ENCODE measurements around the gene VWF.

Gene VWF

DNA sequence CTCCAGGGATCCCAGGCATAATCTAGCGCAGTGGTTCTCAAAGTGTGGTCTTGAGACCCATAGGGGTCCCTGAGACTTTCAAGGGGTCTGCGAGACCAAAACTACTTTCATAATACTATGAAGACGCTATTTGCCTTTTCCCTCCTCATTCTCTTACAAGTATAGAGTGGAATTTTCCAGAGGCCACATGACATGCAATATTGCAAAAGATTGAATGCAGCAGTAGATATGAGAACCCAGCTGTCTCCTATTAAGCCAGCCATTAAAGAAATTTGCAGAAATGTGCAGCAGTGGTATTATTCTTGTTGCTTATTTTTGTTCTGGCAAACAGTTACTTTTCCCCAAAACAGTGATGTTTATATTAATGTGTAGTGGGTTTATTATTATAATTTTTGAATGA is 62.8 kb downstream of the VWF start:
- peak; percentile 64 for DNase-seq (ENCODE audit: extremely low read depth, low read depth)
- TF ChIP-seq, protein P1, sequence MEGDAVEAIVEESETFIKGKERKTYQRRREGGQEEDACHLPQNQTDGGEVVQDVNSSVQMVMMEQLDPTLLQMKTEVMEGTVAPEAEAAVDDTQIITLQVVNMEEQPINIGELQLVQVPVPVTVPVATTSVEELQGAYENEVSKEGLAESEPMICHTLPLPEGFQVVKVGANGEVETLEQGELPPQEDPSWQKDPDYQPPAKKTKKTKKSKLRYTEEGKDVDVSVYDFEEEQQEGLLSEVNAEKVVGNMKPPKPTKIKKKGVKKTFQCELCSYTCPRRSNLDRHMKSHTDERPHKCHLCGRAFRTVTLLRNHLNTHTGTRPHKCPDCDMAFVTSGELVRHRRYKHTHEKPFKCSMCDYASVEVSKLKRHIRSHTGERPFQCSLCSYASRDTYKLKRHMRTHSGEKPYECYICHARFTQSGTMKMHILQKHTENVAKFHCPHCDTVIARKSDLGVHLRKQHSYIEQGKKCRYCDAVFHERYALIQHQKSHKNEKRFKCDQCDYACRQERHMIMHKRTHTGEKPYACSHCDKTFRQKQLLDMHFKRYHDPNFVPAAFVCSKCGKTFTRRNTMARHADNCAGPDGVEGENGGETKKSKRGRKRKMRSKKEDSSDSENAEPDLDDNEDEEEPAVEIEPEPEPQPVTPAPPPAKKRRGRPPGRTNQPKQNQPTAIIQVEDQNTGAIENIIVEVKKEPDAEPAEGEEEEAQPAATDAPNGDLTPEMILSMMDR (IDR thresholded peaks at IDR 0.05; ENCODE audit: low read depth, low read length): no peak

DNA sequence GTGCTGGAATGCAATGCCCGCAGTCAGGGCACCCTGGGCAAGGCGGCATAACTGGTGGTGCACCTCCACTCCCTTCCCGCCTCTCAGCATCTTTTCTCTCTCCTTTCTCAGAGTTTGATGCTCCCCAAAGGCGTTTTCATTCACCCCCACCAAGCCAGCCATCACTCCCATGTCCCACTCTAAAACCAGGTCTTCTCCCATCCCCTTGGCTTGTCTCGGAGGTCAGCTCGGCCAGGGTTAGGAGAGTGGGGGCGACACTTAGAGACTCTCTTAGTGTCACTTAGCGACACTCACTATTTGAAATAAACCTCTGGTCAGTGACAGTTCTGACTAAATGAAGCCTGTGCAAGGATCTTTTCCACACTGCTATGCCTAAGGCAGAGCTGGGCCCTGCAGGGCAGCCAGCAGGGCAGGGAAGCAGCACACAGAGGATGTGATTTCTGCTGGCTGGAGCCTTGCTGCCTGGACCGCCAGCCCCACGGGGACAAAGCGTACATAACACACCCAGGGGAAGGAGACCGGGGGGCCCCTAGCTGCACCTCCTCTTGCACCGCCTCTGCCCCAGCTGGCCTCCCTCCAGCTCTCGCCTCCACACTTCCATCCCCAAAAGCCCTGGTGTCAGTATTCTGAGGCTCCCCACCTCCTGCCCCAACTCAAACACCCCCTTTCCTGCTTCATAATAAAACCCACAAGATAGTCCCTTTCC is 64.5 kb downstream of the VWF start:
- DNase-seq (ENCODE audit: extremely low read depth, low read depth): no peak
- TF ChIP-seq, protein P1 (IDR thresholded peaks at IDR 0.05; ENCODE audit: low read depth, low read length): no peak

DNA sequence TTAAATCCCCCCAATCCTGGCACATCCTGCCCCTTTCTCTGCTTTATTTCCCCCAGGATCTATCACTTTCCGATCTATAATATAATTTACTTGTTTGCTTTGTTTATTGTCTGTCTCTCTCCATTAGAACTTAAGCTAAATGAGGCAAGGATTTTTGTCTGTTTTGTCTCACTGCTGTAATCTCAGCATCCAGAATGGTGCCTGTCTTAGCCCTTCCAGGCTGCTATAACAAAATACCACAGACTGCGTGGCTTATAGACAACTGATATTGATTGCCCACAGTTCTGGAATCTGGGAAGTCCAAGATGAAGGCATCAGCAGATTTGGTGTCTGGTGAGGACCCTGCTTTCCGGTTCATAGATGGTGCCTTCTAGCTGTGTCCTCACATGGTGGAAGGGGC is 65.2 kb downstream of the VWF start:
- DNase-seq (ENCODE audit: extremely low read depth, low read depth): no peak
- TF ChIP-seq, protein P1 (IDR thresholded peaks at IDR 0.05; ENCODE audit: low read depth, low read length): no peak

DNA sequence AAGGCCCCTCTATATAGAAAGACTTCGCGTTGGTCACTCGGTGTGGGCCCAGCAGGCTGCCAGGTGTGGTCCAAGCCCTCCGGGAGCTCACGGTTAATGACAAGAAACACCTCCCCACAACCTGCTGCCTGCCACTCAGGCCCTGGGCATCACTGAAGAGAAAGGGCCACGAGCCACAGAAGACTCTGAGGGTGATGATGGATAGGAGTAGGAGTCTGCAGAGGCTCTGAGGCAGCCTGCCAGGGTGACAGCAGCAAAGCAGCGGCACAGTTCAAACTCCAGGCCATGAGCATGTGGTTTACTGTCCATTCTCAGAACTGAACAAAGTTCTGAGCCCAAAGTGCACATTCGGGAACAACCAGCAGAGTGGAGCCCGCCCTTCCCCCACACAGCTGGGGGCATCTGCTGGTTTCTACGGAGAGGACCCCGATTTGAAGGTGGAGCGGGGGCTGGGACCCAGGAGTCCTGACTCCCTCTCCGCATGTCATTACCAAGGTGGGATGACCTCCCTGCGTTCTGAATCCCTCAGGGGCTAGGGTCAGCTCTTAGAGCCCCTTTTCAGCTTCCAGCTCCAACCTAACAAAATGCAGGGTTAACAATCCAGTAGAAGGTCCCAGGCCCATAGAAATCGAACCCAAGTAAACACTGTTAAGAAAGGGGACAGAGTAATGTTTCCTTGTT is 65.8 kb downstream of the VWF start:
- TF ChIP-seq, protein P1 (IDR thresholded peaks at IDR 0.05; ENCODE audit: low read depth, low read length): no peak
- DNase-seq (ENCODE audit: extremely low read depth, low read depth): no peak

DNA sequence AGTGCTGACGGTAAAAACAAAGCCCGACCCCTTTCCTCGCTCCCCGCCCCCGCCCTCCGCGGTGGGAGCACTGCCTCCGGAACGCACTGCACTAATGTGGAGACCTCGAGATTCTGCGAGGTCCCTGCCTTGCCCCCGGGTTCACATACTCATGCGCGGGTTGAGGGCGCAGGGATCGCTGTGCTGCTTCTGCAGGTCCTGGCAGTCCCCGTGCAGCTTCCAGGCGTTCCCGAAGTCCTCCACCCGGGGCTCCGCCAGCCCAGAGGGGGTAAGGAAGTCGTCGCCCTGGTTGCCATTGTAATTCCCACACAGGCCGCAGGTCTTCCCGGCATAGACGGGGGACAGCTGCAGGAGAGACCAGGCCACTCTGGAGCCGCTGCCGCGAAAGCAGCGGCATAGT is 66.8 kb downstream of the VWF start:
- TF ChIP-seq, protein P1 (IDR thresholded peaks at IDR 0.05; ENCODE audit: low read depth, low read length): no peak
- no peak for DNase-seq (ENCODE audit: extremely low read depth, low read depth)

DNA sequence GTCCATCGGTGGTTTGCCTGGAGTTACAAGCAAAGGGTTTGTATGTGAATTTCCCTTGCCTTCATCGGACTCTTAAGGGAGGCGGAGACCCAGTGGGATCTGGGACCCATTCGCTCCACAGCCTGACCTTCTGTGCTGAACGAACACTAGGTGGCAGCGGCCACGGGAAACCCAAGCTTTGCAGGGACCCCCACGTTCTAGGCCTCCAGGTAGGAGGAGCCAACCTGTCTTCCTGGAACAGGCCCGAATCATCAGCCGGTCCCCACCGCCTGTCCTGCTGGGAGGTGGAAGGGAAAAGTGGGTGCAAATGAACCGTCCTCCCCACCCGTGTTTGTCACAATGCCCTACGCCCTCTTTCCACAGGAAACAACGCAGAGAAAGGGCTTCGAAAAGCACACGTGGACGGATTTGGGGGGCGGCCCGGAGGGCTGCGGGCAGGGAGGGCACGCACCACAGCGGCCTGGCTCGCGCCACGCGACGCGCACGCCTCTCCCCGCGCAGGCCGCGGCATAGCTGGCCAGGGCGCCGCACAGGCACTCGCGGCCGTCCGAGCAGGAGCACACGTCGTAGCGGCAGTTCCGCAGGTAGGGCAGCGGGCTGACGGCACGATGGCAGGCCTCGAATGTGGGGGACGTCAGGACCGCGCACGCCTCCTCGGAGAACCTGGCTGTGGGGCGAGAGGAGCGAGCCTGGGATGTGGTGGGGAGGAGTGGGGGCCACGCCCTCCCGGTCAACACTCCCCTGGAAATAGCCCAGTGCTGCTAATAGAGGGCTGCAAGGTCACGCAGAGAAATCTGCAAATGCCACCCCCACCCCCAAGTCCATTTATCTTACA is 67.8 kb downstream of the VWF start:
- DNase-seq (ENCODE audit: extremely low read depth, low read depth): no peak
- TF ChIP-seq, protein P1 (IDR thresholded peaks at IDR 0.05; ENCODE audit: low read depth, low read length): peak; percentile 29

DNA sequence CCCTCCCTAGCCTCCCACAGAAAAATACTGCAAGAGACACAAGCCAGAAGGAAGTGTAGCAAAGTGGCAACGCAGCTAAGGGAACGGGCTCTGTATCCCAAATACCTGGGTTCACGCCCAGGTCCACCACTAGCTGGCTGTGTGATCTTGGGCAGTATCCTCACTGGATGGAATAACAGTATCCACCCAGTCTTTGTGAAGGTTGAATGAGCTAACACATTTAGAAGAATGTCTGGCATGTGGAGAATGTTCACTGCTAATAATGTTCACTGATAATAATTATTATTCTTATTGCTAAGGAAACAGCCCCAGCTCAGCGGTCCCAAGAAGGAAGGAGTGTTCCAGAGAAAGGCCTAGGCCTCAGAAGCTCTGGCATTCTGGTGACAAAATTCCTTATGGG is 70.9 kb downstream of the VWF start:
- TF ChIP-seq, protein P1 (IDR thresholded peaks at IDR 0.05; ENCODE audit: low read depth, low read length): no peak
- no peak for DNase-seq (ENCODE audit: extremely low read depth, low read depth)

All from AG09319 (cell line).